NCI-H526 (cell line): ENCODE data around the gene TFPI.

Experiments used
- DNase-seq, 2 experiments: peaks; one replicate each; lab custom pipeline; 2025; lab: John Stamatoyannopoulos, UW

TFPI gene

GRCh38 chr2:187504312-187504921, 49.8 kb downstream of the TFPI start:
- DNase-seq, result no peak

DNA sequence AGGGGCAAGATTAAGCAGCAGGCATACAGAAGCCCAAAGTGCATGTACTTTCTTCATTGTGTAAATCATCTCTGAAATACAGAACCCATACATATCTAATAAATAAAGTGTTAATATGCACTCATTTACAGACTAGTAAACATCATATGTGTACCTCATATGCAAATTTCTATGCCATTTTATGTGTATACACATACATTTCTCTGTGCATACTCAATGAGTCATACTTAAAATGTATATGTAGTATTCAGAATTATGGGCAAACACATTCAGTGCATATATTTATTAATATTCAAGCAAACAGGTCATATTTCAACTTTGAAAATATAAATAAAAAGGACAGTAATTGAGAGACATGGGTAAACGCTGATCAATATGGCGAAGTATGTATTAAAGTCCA, 50.5 kb downstream of the TFPI start:
- DNase-seq, result no peak

- no peak for DNase-seq
These were observed 51.8 kb downstream of the TFPI start for GRCh38 chr2:187502467-187502866.

DNA sequence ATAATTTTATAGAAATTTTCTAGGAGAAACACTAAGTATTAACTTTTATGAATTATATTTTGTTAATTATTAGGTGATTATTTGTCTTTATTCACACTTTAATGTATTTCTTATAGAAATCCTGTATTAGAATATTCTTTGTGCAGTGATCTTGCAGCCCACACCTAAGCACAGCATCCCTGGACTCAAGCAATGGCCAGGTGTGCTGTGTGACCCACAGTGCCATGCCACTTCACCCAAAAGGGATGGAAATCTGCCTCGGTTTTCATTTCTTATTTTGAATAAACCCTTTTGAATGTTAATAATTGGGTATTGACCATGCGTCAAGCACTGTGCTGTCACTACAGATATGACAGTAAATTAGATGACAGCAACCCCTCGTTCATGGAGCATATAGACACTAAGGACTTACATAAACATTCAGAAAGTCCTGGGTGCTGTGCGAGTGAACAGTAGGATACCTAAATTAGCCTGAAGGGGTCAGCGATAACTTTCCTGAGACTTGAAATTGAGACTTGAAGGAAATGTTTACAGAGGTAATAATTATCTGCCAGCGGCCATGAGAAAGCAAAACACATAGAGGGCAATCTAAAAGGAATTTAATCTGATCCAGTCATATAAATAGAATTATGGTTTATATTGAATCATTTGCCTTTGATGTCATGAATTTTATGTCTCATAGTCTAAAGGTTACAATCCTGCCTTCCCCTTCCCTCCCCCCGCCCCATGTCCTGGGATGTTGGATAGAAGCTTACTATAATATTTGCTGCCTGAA, 53.5 kb downstream of the TFPI start:
- DNase-seq, result peak; percentile 27 to 53

DNA sequence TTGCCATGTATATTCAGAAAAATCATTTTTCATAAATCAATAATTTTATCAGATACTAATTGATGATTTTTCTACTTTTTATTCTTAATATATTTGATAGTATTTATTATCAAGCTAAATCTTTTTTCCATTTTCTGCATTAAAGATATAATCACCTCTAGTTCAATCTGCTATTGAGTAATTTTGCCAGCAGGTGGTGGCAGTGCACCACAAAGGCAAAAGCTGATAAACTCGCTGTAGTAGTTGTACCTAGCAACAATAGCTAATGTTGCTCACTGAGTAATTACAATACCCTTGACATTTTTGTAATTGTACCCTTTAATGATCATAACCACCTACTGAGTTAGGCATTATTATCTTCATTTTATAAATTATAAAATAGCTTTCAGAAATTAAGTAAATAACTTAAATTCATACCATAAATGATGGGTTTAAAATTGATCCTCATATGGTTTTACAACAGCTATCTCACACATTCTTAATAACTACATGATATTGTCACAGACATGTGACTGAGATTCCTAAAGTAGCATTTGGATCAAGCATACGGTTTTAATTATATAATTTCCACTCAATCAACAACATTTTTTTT, 54.2 kb downstream of the TFPI start:
- DNase-seq, result peak; percentile 4 to 73

DNA sequence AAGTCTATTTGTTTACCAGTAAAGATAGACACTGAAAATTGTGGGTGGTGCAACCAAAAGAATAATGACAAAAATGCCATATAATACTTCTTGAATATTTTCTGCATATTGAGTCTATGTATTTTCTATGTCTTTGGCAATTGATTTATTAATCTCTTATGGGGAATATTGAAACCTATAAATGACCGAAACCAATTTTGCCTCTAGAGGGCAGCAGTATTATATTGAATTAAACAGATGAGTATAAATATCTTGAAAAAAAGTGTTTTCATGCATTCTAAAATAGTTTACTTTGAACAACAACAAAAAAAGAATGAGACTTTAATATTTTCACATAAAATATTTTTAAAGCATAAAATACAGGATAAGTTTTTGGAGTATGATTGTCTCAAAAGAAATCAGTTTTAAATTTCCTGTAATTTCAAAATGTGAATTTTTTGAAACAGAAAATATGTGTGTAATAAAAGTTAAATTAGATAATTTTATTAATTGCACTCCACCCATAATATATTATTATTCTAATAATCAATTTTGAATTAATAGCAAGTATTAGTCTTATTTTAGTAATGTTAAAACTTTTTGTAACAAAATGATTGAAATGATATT, 56.3 kb downstream of the TFPI start:
- DNase-seq, result peak in 1 of 2 experiments; percentile 9

DNA sequence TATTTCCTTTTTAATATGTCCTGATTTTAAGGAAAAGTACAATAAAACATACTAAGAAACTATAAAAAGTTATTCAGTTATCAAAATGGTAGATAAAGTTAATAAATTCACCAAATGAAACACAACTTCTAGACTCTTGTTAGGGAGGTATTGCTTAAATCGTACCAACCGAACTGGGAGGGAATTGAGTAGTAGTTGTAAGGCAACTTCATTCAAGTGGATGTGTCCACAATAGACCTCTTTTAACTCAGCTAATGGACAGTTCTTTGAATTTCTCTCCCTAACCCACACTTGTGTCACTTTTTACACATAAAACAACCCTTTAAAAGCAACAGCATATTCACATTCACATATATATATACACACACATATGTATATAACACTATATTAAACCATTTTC, 57.1 kb downstream of the TFPI start:
- DNase-seq, result no peak

DNA sequence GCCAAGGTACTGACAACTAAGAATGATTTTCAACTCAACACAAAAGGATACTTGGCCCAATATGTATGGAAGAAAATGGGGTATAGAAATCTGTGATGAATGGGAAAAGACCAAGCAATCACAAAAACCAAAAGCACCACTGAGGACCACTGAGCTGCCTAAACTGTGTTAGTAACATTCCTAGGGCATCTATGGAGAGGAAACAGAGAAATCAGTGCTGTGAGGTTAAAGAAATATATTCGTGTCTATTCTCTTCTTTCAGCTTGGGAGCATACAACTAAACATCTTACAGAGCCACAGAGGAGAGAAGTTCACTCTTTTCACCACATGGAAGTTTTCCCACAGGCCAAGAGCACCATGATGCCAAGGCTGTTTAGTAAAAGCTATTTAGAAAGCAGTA, 58.9 kb downstream of the TFPI start:
- no peak for DNase-seq

DNA sequence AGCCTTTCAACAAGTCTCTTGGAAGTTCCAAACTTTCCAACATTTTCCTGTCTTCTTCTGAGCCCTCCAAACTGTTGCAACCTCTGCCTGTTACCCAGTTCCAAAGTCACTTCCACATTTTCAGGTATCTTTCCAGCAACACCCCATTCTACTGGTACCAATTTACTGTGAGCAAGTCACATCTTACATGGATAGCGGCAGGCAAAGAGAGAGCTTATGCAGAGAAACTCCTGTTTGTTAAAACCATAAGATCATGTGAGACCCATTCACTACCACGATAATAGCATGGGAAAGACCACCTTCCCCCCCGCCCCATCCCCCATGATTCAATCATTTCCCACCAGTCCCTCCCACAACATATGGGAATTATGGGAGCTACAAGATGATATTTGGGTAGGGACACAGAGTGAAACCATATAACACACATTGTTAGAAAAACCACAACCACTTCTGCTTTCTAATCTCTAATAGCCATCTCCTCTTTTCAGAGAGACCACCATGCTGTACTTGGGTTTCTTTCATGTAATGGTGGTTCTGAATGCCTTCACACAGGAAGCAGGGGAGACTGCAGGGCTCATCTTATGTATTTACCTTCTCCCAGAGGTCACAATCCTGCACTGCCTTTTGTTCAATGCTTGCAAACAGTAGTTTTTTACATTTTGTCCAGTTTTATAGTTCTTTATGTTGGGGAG, 60.2 kb downstream of the TFPI start:
- no peak for DNase-seq

GRCh38 chr2:187493180-187493579, 61.1 kb downstream of the TFPI start:
- DNase-seq, result no peak

DNA sequence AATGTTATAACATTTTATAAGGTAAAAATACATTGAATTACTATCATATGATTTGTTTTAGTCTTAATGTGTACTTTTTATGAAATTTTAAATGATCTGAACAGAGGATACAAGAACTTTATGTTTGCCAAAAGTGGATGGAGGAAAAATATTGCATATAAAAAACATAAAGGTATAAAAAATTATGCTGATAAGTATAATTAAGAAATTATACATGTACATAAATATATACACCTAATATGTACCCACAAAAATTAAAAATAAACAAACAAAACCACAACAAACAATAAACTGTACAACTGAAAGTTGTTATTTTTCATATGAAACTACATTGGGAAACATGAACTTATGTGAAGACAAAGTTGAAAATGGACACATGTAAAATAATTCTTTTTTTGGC, 68.0 kb downstream of the TFPI start:
- DNase-seq, result no peak

- DNase-seq, result no peak
These were observed 68.7 kb downstream of the TFPI start for GRCh38 chr2:187485523-187485922.

- DNase-seq, result no peak
These were observed 70.7 kb downstream of the TFPI start for GRCh38 chr2:187483537-187483936.

DNA sequence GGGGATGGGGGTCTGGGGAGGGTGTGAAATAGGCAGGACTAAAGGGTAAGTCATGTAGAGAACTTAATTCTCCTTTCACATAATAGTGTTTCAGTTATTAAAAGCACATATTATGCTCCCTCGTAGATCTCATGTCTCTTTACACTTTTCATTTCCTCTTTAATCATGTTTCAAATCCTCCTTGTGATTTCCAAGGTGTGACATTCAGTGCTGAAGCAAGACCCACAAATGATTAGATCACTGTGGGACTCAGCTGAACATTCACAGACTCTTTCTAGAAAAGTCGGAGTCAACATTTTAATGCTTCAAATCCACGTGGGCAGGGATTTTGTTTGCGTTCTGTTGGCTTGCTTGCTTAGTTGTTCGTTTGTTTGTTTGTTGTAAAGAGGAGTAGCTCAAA, 71.4 kb downstream of the TFPI start:
- no peak for DNase-seq

- no peak for DNase-seq
These were observed 72.7 kb downstream of the TFPI start for GRCh38 chr2:187481543-187481942.

GRCh38 chr2:187478719-187479118, 75.5 kb downstream of the TFPI start:
- DNase-seq, result no peak

- DNase-seq, result no peak
These were observed 77.2 kb downstream of the TFPI start for GRCh38 chr2:187477051-187477450.

DNA sequence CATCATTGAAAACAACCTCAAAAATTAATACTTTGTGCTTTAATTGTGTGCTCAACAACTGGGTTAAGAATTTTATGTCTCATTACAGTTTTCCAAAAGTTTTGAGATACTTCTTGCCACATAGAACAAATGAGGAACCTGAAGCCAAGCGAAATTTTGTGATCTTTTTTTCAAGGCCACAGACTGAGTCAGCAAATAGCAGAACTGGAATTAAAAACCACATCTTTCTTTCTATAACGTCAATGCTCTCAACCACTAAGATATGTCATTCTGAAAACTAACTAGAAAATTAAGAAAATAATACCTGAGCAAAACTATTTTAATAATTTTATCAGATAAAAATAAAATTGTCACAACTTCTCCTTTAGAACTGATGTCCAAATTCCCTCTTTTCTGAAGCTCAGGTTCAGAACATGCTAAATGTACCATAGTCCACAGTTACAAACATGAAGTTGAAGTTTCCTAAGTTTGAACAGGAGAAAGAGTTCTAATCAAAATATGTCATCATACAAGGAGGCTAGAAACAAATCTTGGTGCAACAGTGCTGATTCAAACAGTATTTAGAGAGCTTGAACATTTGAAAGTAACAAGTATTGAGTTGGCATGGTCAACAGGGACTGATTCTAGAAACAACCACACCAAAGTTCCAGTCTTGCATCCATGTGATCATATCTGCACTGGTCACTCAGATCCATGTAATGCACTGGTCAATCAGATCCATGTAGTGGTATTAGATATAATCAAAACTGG, 78.6 kb downstream of the TFPI start:
- no peak for DNase-seq

DNA sequence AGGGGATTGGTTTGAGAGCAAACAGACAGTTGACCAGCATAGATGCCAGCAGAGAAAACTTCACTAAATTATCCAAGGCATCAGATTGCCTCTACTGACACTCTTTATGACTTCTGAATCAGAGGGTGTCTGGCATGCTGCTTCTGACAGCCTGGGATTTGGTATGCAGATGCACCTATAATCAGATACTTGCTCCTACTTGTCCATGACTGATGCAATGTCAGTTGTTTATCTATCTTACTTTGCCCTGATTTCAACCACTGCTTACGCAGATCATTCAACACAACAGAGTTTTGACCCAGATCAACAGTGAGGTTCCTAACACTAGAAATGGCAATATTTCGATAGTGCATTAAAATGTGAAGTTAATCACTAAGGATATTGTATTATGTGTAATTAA, 83.5 kb downstream of the TFPI start:
- no peak for DNase-seq

DNA sequence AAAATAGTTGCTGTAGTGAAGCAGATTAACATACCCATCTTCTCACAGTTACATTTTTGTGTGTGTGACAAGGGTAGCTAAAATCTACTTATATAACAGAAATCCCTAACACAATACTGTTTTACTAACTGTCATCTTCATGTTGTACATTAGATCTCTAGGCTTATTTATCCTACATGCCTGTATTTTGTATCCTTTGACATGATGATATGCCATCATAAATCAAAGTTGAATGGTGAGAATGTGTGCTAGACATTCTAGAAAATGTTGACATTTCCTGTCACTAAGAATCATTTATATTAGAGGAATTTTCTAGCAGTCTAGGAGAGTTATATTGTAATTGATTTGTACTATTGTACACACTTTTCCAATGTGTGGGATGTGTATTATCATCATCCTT, 84.7 kb downstream of the TFPI start:
- DNase-seq, result no peak

DNA sequence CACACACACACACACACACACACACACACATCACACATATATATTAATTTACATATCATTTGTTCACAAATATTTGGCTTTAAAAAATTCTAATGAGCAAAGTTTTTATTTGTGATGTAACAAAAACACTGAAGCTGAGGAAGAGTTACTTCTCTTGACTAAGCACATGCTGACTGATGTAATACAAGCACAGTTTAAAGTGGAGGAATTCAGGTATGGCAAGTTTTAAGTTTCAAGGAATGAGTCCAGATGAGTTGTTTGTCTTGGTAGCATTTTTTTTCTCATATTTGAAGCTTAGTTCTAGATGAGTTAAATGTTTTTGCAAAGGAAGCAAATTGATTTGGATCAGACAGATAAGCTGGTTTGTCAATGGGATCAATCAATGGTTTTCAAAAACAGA, 86.0 kb downstream of the TFPI start:
- DNase-seq, result no peak
